K562 (cell line): Measurements from ENCODE around the gene GLRA2. TPM values are rescaled to one million over a fixed set of nuclear protein-coding genes. Genes with fewer than 3 reads are reported as not detected.

Source experiments
- ATAC-seq: fragments of 200-7000 bp; cut with Tn5 transposase; 3 replicates; pipeline ENCODE4 v1.9.1; 2020; ENCODE audit warnings: moderate library complexity
- BruUV-seq: library from RNA; stranded (reverse); fragments of 400-500 nt; replicated peaks from 2 replicates; lab custom pipeline; 2021; lab: Mats Ljungman, UMichigan
- CTCF ChIA-PET: fragments of 300-600 bp; formaldehyde crosslinking; extraction: SDS; loops from one replicate; lab custom pipeline; 2021; ENCODE audit warnings: low intra/inter-chr PET ratio; lab: Yijun Ruan, JAX
- POLR2A ChIA-PET: fragments of 300-600, 350-650 bp; sonication (Branson Sonifier 250); formaldehyde crosslinking; extraction: SDS; loops from one replicate; lab custom pipeline; 2021; ENCODE audit warnings: antibody characterized with exemption, inconsistent platforms; lab: Yijun Ruan, JAX
- DNase-seq, 4 experiments: peaks; one replicate each; pipeline versions ENCODE4 v3.0.0 to v3.0.0-alpha.2; 2011 to 2018; ENCODE audit warnings: low spot score in 3 of 4, mixed read lengths in 3 of 4; ENCODE audit errors: extremely low read depth in 1 of 4
- FAIRE-seq: peaks from 2 replicates; lab custom pipeline; 2011; peaks lifted over from hg19 to GRCh38; lab: Jason Lieb, UNC
- H2AFZ ChIP-seq: 2 replicates; pipeline ENCODE4 v1.6.0; 2011; ENCODE audit warnings: low read depth, low read length, control low read depth, inconsistent platforms
- H3K27ac ChIP-seq: fragments of 200-600 bp; 3 replicates; pipeline ENCODE4 v1.8.0; 2011; ENCODE audit warnings: low read depth, mild to moderate bottlenecking, control low read depth, inconsistent platforms, low read length, moderate library complexity, mixed read lengths; ENCODE audit errors: extremely low read depth
- H3K27me3 ChIP-seq, 2 experiments: fragments of 300-600 bp in 1 of 2; 2 replicates in 1 of 2; 3 replicates in 1 of 2; pipeline versions ENCODE4 v1.6.0 to v1.8.0; 2011; ENCODE audit warnings: inconsistent platforms in 2 of 2, low read length in 2 of 2, mild to moderate bottlenecking in 1 of 2, mixed read lengths in 1 of 2, moderate library complexity in 1 of 2; ENCODE audit not compliant: control insufficient read depth in 2 of 2, insufficient read depth in 2 of 2
- H3K36me3 ChIP-seq: fragments of 300-600 bp; 3 replicates; pipeline ENCODE4 v1.8.0; 2011; ENCODE audit warnings: mild to moderate bottlenecking, low read length, inconsistent platforms; ENCODE audit not compliant: control insufficient read depth, insufficient read depth
- H3K4me1 ChIP-seq, 2 experiments: fragments of 200-600 bp in 1 of 2; replicated peaks in 1 of 2; 2 replicates in 1 of 2; 3 replicates in 1 of 2; pipeline versions ENCODE4 v1.5.1 to v1.8.0; 2011; ENCODE audit warnings: inconsistent platforms in 2 of 2, low read length in 2 of 2, mild to moderate bottlenecking in 1 of 2, mixed read lengths in 1 of 2, moderate library complexity in 1 of 2; ENCODE audit not compliant: control insufficient read depth in 2 of 2, insufficient read depth in 2 of 2
- H3K4me2 ChIP-seq: 2 replicates; pipeline ENCODE4 v1.6.1; 2011; ENCODE audit warnings: low read length, control low read depth, inconsistent platforms, mixed read lengths; ENCODE audit not compliant: insufficient read depth
- H3K4me3 ChIP-seq: fragments of 200-600 bp; sonication (generic), shearing (Covaris generic); 2 replicates; pipeline ENCODE4 v1.5.1; 2016; ENCODE audit warnings: control low read depth, inconsistent platforms
- H3K79me2 ChIP-seq: fragments of 200-600 bp; 3 replicates; pipeline ENCODE4 v1.8.0; 2011; ENCODE audit warnings: low read length, inconsistent platforms; ENCODE audit not compliant: control insufficient read depth, insufficient read depth
- H3K9ac ChIP-seq, 2 experiments: 2 replicates each; pipeline versions ENCODE4 v1.6.0 to v1.6.1; 2011; ENCODE audit warnings: low read depth in 2 of 2, low read length in 2 of 2, control low read depth in 1 of 2, inconsistent platforms in 1 of 2, mild to moderate bottlenecking in 1 of 2, mixed read lengths in 1 of 2; ENCODE audit not compliant: insufficient read depth in 1 of 2
- H3K9me1 ChIP-seq: one replicate; pipeline ENCODE4 v1.6.0; 2011; ENCODE audit warnings: inconsistent platforms, mild to moderate bottlenecking, low read length, moderate library complexity; ENCODE audit not compliant: control insufficient read depth, insufficient read depth
- H3K9me3 ChIP-seq: replicated peaks from 2 replicates; pipeline ENCODE4 v1.5.1; 2011; ENCODE audit warnings: low read depth, low read length, inconsistent platforms; ENCODE audit not compliant: control insufficient read depth, insufficient read depth
- H4K20me1 ChIP-seq: replicated peaks from 2 replicates; pipeline ENCODE4 v1.6.1; 2011; ENCODE audit warnings: low read length, inconsistent platforms, mixed read lengths; ENCODE audit not compliant: control insufficient read depth, insufficient read depth
- CEBPZ ChIP-seq: fragments of 150-350 bp; IDR thresholded peaks from 2 replicates; pipeline ENCODE4 v1.6.1; 2014; ENCODE audit warnings: low read depth, mild to moderate bottlenecking, low read length, borderline replicate concordance
- NFIC ChIP-seq: fragments of 450-650 bp; IDR thresholded peaks from 2 replicates; pipeline ENCODE4 v1.6.1; 2017; ENCODE audit warnings: mild to moderate bottlenecking, inconsistent platforms
- POU5F1 ChIP-seq: fragments of 150-350 bp; IDR thresholded peaks from 2 replicates; pipeline ENCODE4 v1.6.1; 2014; ENCODE audit warnings: borderline replicate concordance, low read length, low read depth, mild to moderate bottlenecking; ENCODE audit not compliant: partially characterized antibody
- SMAD3 ChIP-seq: fragments of 450-650 bp; formaldehyde crosslinking; conservative IDR thresholded peaks from 2 replicates; pipeline ENCODE4 v1.4.0; 2020; ENCODE audit warnings: mild to moderate bottlenecking
- SP1 ChIP-seq: sonication (generic); formaldehyde crosslinking; IDR thresholded peaks from 2 replicates; pipeline ENCODE4 v1.8.1; 2022; ENCODE audit warnings: mild to moderate bottlenecking, missing genetic modification reagents
- TCF3 ChIP-seq: sonication (generic); formaldehyde crosslinking; IDR thresholded peaks from 2 replicates; pipeline ENCODE4 v1.4.0; 2020; ENCODE audit warnings: mild to moderate bottlenecking, missing genetic modification reagents
- WHSC1 ChIP-seq: IDR thresholded peaks from one replicate; pipeline ENCODE4 v1.6.1; 2012; ENCODE audit warnings: low read length, control low read depth, inconsistent platforms
- ZBTB7A ChIP-seq: IDR thresholded peaks from 2 replicates; pipeline ENCODE4 v1.6.1; 2011; ENCODE audit warnings: low read depth, mild to moderate bottlenecking, low read length, moderate library complexity, borderline replicate concordance; ENCODE audit not compliant: control insufficient read depth
- ZNF76 ChIP-seq: fragments of 250-450 bp; sonication (Bioruptor Pico); IDR thresholded peaks from 2 replicates; pipeline ENCODE4 v1.4.0; 2020; ENCODE audit warnings: mild to moderate bottlenecking, moderate library complexity, borderline replicate concordance
- WGBS: fragments of 100-300 bp; shearing (Covaris generic); methylation state at CpG from one replicate; pipeline ENCODE4 v1.1.6; 2016; ENCODE audit warnings: low coverage, mixed read lengths; ENCODE audit not compliant: insufficient coverage; ENCODE audit errors: missing lambda C conversion rate; 5-methylcytosine and 5-hydroxymethylcytosine counted together
- in situ Hi-C: fragments of 300-500 bp; cut with MboI; formaldehyde crosslinking; loops from 4 replicates; pipeline ENCODE4 v1.15.0; 2018; ENCODE audit warnings: inconsistent platforms, mixed read lengths
- intact Hi-C: fragments of 100-400 bp; cut with micrococcal nuclease; formaldehyde crosslinking; loops from 2 replicates; pipeline ENCODE4 v1.14.2; 2022
- polyA plus RNA-seq, 8 experiments: library from polyadenylated mRNA; depleted of rRNA in 4 of 8; stranded (reverse) in 5 of 8; unstranded in 3 of 8; fragments of >200 nt; fragmentation: Nextera tagmentation in 2 of 8; fragmentation: Illumina TruSeq in 1 of 8; extraction: Ambion mirVana in 2 of 8; extraction: Trizol in 1 of 8; gene quantifications; 2 replicates each; pipeline versions ENCODE4 v1.2.1 to v1.2.3, GENCODE V29; 2011 to 2014; ENCODE audit warnings: inconsistent platforms in 1 of 8, missing spikeins in 1 of 8
- total RNA-seq, 7 experiments: library from RNA; depleted of rRNA in 6 of 7; stranded (reverse); fragments of >200 nt in 6 of 7; fragmentation: Illumina TruSeq in 2 of 7; extraction: Trizol in 2 of 7; gene quantifications; 2 replicates each; pipeline versions ENCODE4 v1.2.1 to v1.2.3, GENCODE V29; 2011 to 2021; ENCODE audit warnings: low replicate concordance in 1 of 7
- TF ChIP-seq, protein P1 (sequence below): fragments of 250-450 bp; sonication (Bioruptor Pico); IDR thresholded peaks from 2 replicates; pipeline ENCODE4 v1.4.0; 2020; ENCODE audit warnings: borderline replicate concordance

Gene GLRA2
- total and polyA plus RNA-seq, 9 of the 15 experiments (the other 6 are each of a cell fraction or from before 2014, with no cell fraction given), result not detected

GRCh38 chrX:14690553-14690952, 161.2 kb downstream of the GLRA2 start:
- no peak overlapping the region for H3K27ac ChIP-seq
- no peak overlapping the region for H3K4me2 ChIP-seq
- intact Hi-C loops, result no loop called here
- no TSS peak for BruUV-seq
- H4K20me1 ChIP-seq, result no peaks in the 10 kb centered on the region
- CTCF ChIA-PET, result no interaction called here
- no peaks in the 10 kb centered on the region for H3K27me3 ChIP-seq
- H3K9me3 ChIP-seq, result no peaks in the 10 kb centered on the region
- H3K9me1 ChIP-seq, result no peaks in the 10 kb centered on the region
- in situ Hi-C loops, result no loop called here
- H3K4me1 ChIP-seq, result no peaks in the 10 kb centered on the region
- DNase-seq (no peak), FAIRE-seq (no peak), ATAC-seq (no peak)
- H2AFZ ChIP-seq, result no peak overlapping the region
- no peaks in the 10 kb centered on the region for H3K79me2 ChIP-seq
- H3K4me3 ChIP-seq, result no peak overlapping the region
- POLR2A ChIA-PET, result no interaction called here
- no peak overlapping the region for H3K9ac ChIP-seq
- no peaks in the 10 kb centered on the region for H3K36me3 ChIP-seq
- TF ChIP-seq NFIC (no peak), ZNF76 (CRISPR knock-in tag) (no peak), ZBTB7A (no peak), TCF3 (CRISPR knock-in tag) (no peak), CEBPZ (no peak), SP1 (CRISPR knock-in tag) (no peak), WHSC1 (no peak), POU5F1 (no peak), SMAD3 (CRISPR knock-in tag) (no peak)
- TF ChIP-seq, protein P1, sequence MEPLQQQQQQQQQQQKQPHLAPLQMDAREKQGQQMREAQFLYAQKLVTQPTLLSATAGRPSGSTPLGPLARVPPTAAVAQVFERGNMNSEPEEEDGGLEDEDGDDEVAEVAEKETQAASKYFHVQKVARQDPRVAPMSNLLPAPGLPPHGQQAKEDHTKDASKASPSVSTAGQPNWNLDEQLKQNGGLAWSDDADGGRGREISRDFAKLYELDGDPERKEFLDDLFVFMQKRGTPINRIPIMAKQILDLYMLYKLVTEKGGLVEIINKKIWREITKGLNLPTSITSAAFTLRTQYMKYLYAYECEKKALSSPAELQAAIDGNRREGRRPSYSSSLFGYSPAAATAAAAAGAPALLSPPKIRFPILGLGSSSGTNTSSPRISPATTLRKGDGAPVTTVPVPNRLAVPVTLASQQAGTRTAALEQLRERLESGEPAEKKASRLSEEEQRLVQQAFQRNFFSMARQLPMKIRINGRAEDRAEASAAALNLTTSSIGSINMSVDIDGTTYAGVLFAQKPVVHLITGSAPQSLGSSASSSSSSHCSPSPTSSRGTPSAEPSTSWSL, result no peak
- 2% methylated on average over 8 of the region's 8 CpGs for WGBS
